Measurements from ENCODE around the gene ETHE1. TPM values are rescaled to one million over a fixed set of nuclear protein-coding genes. Genes with fewer than 3 reads are reported as not detected.

ETHE1 gene, protein sequence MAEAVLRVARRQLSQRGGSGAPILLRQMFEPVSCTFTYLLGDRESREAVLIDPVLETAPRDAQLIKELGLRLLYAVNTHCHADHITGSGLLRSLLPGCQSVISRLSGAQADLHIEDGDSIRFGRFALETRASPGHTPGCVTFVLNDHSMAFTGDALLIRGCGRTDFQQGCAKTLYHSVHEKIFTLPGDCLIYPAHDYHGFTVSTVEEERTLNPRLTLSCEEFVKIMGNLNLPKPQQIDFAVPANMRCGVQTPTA
- total RNA-seq, result 30.5 and 39.4 TPM in 2 replicates

DNA sequence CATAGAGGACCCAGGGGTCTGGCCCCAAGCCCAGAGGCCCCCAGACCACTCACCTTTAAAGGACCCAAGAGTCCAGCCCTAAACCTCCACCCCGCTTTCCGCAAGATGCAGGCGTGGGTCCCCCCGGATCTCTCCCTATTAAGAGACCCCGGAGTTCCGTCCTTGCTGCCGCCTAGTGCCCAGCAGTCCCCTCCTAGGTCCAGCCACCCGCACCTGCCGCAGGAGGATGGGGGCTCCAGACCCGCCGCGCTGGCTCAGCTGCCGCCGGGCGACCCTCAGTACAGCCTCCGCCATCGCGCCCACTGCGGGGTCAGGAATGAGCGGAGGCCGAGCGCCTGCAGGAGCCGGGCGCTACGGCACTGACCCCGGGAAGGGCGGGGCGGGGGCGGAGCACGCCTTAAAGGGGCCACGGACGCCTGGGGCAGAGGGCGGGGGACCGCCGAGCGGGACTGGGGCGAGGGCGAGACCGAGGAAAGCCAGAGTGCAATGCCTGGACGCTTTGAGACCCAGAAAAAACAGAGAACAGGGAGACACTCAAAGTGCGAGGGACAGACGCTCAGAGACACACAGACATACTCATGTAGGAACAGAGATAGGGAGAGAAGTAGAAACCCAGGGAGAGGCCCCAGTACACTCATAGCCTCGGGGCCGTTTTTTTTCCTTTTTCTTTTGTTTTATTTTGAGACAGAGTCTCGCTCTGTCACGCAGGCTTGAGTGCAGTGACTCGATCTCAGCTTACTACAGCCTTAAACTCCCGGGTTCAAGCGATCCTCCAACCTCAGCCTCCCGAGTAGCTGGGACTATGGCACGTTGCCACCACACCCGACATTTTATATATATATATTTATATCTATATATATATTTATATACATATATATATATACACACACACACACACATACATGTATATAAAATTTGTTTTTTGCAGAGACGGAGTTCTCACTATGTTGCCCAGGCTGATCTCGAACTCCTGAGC, at the start of gene ETHE1:
Gene ETHE1, minus strand, starts transcription at position 318 of the 976 bp plus-strand sequence. Its CDS starts 24 bp downstream, at position 294.

GRCh38 chr19:43575156-43575950, 48.4 kb upstream of the ETHE1 start, which contains the start of the genes PINLYP and XRCC1:
Gene PINLYP, plus strand, starts transcription at chr19:43575801. Its CDS starts 1,391 bp downstream, at chr19:43577192.
Gene XRCC1, minus strand, starts transcription at chr19:43575527. Its CDS starts 69 bp downstream, at chr19:43575458.

DNA sequence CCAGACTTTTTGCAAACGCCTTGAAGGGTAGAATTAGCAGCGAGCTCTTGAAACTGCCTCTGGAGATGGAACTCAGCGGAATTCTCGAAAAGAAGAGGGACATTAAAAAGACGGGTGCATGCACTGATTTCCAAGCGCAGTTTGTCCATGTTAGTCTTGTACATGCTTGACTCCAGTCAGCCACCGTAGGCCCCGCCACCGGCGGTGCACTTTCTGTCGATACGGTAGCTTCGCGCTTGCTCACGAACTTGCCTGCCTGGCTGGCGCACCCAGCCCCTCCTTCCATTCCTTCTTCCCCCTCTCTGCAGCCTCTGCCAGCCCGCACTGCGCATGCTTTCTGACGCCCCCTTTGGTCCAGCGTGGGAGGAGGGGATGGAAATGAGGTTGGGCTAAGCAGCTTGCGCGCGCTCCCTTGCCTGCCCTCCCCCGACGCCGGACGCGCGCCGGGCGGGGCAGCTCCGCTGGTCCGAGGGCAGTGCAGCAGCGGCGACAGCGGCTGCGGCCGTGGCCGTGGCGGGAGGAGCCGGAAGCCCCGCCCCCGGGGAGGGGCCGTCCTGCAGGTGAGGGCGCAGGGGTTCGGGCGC, 6.1 kb upstream of the ETHE1 start, which contains the start of gene ZNF575:
Gene ZNF575, plus strand, starts transcription at position 227 of the 584 bp plus-strand sequence. CDS start 1,235 bp downstream, outside the sequence.

GRCh38 chr19:43504426-43505185, 22.4 kb downstream of the ETHE1 start, which contains the start of gene PHLDB3:
Gene PHLDB3, minus strand, starts transcription at chr19:43504746. Its CDS starts 628 bp downstream, at chr19:43504118.

GRCh38 chr19:43465468-43466120, 61.4 kb downstream of the ETHE1 start, which contains the start of gene LYPD3:
Gene LYPD3, minus strand, starts transcription at chr19:43465608. Its CDS starts 37 bp downstream, at chr19:43465571.

Other genes with a start within 250 kb of the ETHE1 start
- gene CD177, start 173.5 kb downstream of the ETHE1 start, total RNA-seq, result not detected in 2 replicates
- gene TEX101, start 112.3 kb downstream of the ETHE1 start, total RNA-seq, result not detected in 2 replicates
- gene LYPD3, start 61.6 kb downstream of the ETHE1 start, total RNA-seq, result 0.44 and 0.75 TPM in 2 replicates
- 5.9 and 14.7 TPM in 2 replicates for gene PHLDB3, start 22.5 kb downstream of the ETHE1 start, total RNA-seq
- 0.15 and 0.25 TPM in 2 replicates for gene ZNF575, start 6.0 kb upstream of the ETHE1 start, total RNA-seq
- gene XRCC1, start 48.3 kb upstream of the ETHE1 start, total RNA-seq, result 17.7 and 23.3 TPM in 2 replicates
- 1.4 and 1.9 TPM in 2 replicates for gene PINLYP, start 48.6 kb upstream of the ETHE1 start, total RNA-seq
- gene IRGQ, start 68.9 kb upstream of the ETHE1 start, total RNA-seq, result 10.7 and 36.8 TPM in 2 replicates
- 7.0 and 12.8 TPM in 2 replicates for gene ZNF576, start 69.4 kb upstream of the ETHE1 start, total RNA-seq
- gene SRRM5, start 84.9 kb upstream of the ETHE1 start, total RNA-seq, result 0.06 TPM in 1 of 2 replicates, not detected in the other
- 38.2 and 38.6 TPM in 2 replicates for gene ZNF428, start 92.4 kb upstream of the ETHE1 start, total RNA-seq
- 0.81 and 1.2 TPM in 2 replicates for gene CADM4, start 112.6 kb upstream of the ETHE1 start, total RNA-seq
- 36.4 and 50.4 TPM in 2 replicates for gene PLAUR, start 143.0 kb upstream of the ETHE1 start, total RNA-seq
- not detected in 2 replicates for gene IRGC, start 188.9 kb upstream of the ETHE1 start, total RNA-seq
- gene SMG9, start 227.8 kb upstream of the ETHE1 start, total RNA-seq, result 12.7 and 15.5 TPM in 2 replicates

Data from cardiac ventricle fibroblast (primary cell).